HT-29 (cell line): ENCODE results near the gene SLC9A1. TPM values are rescaled to one million over a fixed set of nuclear protein-coding genes. Genes with fewer than 3 reads are reported as not detected.

ENCODE experiments used
- DNase-seq: peaks from one replicate; pipeline ENCODE4 v3.0.0-alpha.2; 2015; ENCODE audit warnings: low spot score
- total RNA-seq: library from RNA; depleted of rRNA; stranded (reverse); fragments of >200 nt; shearing (Covaris generic); gene quantifications from 2 replicates; pipeline ENCODE4 v1.2.3, GENCODE V29; 2014

The SLC9A1 gene
- total RNA-seq, 1 experiment from 2014 or later = 10.0 TPM

- DNase-seq = peak; percentile 79
Observed at GRCh38 chr1:27102707-27103468, 52.0 kb downstream of the SLC9A1 start.

GRCh38 chr1:27102134-27102706 is 52.7 kb downstream of the SLC9A1 start:
- no peak for DNase-seq

- DNase-seq = no peak
Observed at GRCh38 chr1:27101696-27102095, 53.2 kb downstream of the SLC9A1 start.

- DNase-seq = no peak
Observed at GRCh38 chr1:27101054-27101491, 53.9 kb downstream of the SLC9A1 start.

- DNase-seq = no peak
Observed at GRCh38 chr1:27100335-27101053, 54.4 kb downstream of the SLC9A1 start.

DNA sequence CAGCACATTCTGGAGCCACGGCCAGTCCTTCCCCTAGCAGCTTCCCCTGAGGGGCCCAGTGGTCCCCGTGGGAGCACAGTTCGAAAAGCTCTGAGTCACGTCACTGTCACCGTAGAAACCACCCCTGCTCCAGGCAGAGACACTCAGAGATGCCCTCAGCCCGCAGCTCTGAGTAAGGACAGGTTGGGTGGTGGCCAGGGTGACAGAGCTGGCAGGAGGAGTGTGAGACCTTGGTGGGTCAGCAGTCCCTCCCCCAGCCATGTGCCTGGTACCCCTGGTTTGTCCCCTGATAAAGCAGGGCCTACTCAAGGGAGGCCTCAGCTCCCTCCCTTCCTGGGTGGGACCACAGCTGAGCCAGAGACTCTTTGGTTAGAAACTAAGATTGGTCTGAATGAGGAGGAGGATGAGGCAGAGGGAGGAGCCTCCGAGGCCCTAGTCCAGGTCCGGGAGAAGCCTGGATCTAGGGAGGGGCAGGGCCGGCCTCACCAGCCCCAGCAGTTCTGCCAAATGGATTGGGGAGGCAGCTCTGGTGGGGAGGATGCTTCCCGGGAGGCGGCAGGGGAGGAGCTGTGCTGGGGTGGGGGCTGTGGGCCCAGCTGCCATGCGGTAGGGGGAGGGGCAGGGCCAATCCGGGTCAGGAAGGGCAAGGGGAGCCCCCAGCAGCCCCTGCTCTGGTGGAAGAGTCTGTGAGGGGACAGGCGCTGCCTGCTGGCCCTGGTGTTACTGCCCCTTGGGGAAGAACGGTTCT is 55.2 kb downstream of the SLC9A1 start:
- DNase-seq = no peak

GRCh38 chr1:27099135-27099586 is 55.8 kb downstream of the SLC9A1 start:
- no peak for DNase-seq

- no peak for DNase-seq
Observed at GRCh38 chr1:27098431-27099134, 56.3 kb downstream of the SLC9A1 start.

DNA sequence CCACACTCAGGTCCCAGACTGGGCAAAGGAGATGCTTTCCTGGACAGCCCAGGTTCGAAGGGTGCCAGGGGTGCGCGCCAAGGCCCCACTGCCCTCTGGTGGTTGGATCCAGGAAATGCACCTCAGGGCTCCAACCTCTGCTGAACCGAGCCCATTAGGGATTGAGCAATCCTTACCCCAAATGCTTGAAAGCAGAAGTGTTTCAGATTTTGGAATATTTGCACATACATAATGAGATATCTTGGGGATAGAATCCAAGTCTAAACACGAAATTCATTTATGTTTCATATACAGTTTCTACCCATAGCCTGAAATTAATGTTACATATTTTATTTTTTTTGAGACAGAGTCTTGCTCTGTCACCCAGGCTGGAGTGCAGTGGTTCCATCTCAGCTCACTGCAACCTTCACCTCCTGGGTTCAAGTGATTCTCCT is 57.4 kb downstream of the SLC9A1 start:
- peak; percentile 92 for DNase-seq

DNA sequence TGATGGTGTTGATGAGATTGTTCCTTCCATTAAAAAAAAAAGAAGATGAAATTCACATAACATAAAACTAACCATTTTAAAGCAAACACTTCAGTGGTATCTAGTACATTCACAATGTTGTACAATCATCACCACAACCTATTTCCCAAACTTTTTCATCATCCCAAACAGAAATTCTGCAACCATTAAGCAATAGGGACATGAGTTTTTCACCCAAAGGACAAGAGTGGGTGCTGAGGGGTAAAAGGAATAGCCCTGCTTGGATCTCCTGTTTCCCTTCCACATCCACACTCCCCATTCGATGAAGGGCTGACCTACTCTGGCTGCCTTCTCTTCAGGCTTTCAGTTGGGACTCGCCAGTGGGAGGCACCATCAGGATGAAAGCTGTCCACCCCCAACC is 59.3 kb downstream of the SLC9A1 start:
- no peak for DNase-seq

DNA sequence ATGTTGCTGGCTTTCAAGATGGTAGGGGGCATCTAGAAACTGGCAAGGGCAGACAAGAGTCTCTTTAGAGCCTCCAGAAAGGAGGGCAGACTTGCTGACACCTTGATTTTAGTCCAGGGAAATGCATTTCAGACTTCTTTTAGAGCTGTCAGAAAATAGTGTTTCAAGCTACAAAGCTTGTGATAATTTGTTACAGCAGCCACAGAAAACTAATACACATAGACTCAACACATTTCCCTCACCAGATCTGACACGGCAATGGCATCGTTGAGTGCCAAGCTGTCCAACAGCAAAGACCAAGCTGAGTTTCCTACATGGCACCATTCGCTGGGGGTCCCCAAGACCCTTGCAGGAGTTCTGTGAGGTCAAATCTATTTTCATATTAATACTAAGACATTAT is 62.0 kb downstream of the SLC9A1 start:
- DNase-seq = no peak

GRCh38 chr1:27090911-27091310 is 64.0 kb downstream of the SLC9A1 start:
- DNase-seq = no peak

DNA sequence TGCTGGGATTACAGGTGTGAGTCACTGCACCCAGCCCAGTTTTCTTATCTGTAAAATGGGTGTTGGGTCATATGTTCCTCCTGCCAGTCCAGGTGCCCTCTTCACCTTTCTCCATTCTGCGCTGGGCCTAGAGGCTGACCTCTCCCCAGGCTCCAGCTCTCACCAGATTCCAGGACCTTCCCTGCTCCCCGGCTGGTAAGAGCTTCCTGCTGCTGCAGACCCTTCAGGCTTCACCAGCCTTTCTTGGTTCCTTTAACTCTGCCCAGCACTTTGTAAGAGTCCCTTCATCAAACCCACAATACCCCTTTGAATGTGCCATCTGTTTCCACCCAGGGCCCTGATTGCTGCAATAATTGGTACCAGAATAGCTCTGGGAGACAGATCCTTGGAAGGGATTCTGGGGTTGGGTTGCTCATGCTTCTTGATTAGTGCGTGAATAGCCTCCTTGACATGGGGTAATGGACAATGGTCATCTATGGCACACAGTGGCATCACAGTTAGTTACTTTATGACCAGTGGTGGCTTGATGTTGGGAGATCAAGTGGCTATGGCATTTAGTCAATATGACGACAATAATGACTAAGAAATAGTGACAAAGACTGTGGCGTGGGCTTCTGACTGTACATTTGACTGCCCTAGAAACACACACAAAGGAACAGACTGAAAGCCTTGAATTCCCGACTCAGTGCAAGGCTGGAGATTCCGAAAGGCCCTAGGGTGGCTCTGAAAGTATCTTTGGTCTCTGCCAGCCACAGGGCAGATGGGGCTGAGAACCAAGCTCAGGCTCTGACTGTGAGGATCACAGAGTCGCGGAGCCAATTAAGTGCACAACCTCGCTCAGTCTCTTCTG is 67.3 kb downstream of the SLC9A1 start:
- no peak for DNase-seq

DNA sequence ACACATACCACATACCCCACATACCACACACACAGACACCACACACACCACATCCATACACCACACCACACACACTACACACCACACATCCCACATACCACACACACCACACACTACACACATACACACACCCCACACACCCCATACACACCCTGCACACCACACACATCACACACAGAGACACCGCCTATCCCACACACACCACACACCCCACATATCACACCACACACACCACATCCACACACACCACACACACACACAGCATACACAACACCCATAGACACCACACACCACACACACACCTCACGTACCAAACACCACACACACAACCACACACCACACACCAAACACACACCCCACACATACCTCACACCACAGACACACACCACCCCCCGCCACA is 68.3 kb downstream of the SLC9A1 start:
- no peak for DNase-seq

DNA sequence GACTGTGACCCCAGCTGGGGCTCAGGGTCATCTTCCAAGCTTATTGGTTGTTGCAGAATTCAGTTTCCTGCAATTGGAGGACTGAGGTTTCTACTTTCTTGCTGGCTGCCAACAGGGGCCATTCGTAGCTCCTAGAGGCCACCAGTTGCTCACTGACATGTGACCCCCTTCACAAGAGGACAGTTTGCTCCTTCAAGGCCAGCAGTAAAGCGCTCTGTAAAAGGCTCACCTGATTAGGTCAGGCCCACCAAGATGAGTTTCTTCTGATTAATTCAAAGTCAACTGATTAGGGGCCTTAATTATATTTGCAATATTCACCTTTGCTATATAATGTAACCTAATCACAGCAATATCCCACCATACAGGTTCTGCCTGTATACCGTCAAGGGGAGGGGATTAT is 68.9 kb downstream of the SLC9A1 start:
- DNase-seq = peak; percentile 13

- no peak for DNase-seq
Observed at GRCh38 chr1:27084107-27084506, 70.8 kb downstream of the SLC9A1 start.

DNA sequence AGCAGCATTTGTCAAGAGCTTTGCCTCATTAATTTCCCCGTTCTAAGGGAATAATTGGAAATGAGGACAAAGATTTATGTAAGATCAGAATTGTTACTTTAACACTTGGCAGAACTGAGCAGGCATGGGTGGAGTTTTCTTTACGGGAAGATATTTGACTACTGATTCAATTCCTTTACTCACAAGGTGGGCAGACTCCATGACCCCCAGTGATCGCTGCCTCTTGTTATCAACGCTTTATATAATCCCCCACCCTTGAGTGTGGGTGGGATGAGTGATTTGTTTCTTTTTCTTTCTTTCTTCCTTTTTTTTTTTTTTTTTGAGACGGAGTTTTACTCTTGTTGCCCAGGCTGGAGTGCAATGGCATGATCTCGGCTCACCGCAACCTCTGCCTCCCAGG is 77.0 kb downstream of the SLC9A1 start:
- DNase-seq = no peak

DNA sequence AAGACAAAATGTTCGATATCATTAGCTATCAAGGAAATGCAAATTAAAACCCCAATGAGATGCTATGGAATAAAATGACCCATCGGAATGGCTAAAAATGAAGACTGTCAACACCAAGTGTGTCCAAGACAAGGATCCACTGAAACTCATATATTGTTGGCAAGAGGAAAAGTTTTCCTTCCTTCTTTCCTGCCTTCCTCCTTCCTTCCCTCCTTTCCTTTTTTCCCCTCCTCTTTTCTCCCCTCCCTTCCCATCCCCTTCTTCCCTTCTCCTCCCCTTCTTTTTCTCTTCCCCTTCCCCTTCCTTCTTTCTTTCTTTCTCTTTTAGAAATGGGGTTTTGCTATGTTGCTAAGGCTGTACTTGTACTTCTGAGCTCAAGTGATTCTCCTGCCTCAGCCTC is 78.1 kb downstream of the SLC9A1 start:
- DNase-seq = no peak

DNA sequence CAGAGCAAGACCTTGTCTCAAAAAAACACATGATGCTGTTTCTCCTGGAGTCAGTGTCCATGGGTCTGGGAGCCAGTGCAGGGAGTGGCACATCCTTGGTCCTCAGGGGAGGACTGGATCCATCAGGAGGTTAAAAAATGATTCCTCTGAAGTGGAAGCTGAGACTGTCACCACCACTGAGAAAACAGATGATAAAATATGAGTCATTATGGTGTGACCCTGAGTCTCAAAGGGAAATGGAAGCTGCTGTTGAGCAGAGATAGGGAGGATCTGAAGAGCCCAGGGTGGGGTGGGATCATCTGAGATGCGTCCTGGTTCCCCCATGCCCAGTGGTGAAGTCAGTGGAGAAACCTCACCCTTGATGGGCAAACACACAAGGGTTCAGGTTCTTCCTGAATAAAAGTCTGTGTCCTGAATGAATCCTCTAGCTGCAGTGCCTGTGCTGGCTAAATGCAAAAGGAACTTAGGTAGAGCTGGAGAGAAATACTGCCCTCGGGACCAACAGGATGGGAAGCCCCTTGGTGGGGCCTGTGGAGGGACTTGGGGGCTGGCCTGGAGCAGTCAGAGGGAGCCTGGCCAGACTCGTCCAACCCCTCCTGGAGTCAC is 80.6 kb downstream of the SLC9A1 start:
- no peak for DNase-seq

DNA sequence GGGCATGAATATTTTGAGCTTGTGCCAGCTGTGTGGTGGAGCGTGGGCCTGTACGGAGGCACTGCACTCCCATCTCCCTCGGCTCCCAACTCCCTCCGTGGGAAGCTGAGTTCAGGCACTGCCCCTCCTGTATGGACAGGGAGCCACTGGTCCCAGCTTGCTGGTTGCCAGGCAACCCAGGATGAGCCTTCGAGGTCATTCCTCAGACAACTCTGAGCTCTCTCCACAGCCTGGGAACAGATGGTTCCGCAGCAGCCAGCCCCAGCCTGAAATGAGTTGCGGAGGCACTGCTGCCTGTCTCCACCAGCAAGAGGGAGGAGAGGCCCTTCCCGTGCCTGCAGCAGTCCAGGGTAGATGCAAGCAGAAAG is 83.9 kb downstream of the SLC9A1 start:
- DNase-seq = no peak
